ENCODE data around the gene ZFP90.

The ZFP90 gene

GRCh38 chr16:68538880-68539701 is at the start of gene ZFP90:
Gene ZFP90, plus strand, starts transcription at chr16:68539291. Its CDS starts 502 bp downstream, at chr16:68539793.
- peak within 1 kb of the TSS; percentile 83 for H3K27ac ChIP-seq
- peak; percentile 47; the same call in 1 of the 2 replicates for TF ChIP-seq ZFX (IDR thresholded peaks at IDR 0.05)
- no peak for TF ChIP-seq CTCF (conservative IDR thresholded peaks at IDR 0.05)

GRCh38 chr16:68490358-68490757 is 48.7 kb upstream of the ZFP90 start:
- TF ChIP-seq CTCF (conservative IDR thresholded peaks at IDR 0.05) = no peak
- H3K27ac ChIP-seq = peak overlapping the region; percentile 6; the same call in 1 of the 2 replicates

GRCh38 chr16:68490829-68491575 is 48.1 kb upstream of the ZFP90 start:
- peak overlapping the region; percentile 6; the same call in 1 of the 2 replicates for H3K27ac ChIP-seq
- no peak for TF ChIP-seq ZFX (IDR thresholded peaks at IDR 0.05)
- no peak for TF ChIP-seq CTCF (conservative IDR thresholded peaks at IDR 0.05)

- peak overlapping the region; percentile 6; the same call in 1 of the 2 replicates for H3K27ac ChIP-seq
- TF ChIP-seq ZFX (IDR thresholded peaks at IDR 0.05) (no peak), CTCF (conservative IDR thresholded peaks at IDR 0.05) (no peak)
Measured at GRCh38 chr16:68491576-68491950, 47.5 kb upstream of the ZFP90 start.

GRCh38 chr16:68492151-68492542 is 46.9 kb upstream of the ZFP90 start:
- H3K27ac ChIP-seq = no peak overlapping the region
- TF ChIP-seq CTCF (conservative IDR thresholded peaks at IDR 0.05) (no peak), ZFX (IDR thresholded peaks at IDR 0.05) (no peak)

GRCh38 chr16:68492543-68493411 is 46.3 kb upstream of the ZFP90 start:
- H3K27ac ChIP-seq = no peak overlapping the region
- TF ChIP-seq CTCF (conservative IDR thresholded peaks at IDR 0.05) (no peak), ZFX (IDR thresholded peaks at IDR 0.05) (no peak)
